Left colon (tissue), 2 donors: ENCODE data around the gene LDB2. TPM values are rescaled to one million over a fixed set of nuclear protein-coding genes. Genes with fewer than 3 reads are reported as not detected.

Experiments used
- ATAC-seq: fragments of 200-7000 bp; cut with Tn5 transposase; one replicate; pipeline ENCODE4 v1.9.1; 2020; ENCODE audit warnings: mild to moderate bottlenecking, moderate library complexity
- DNase-seq, 2 donors: peaks; one replicate each; pipeline ENCODE4 v3.0.0-alpha.2; 2020
- intact Hi-C, 2 donors: fragments of 100-400 bp; cut with DNase I in 1 of 2; cut with micrococcal nuclease in 1 of 2; formaldehyde crosslinking; loops; one replicate each; pipeline versions ENCODE4 v1.11.2 to v1.14.0; 2022; cut with DNase I, micrococcal nuclease
- total RNA-seq, 2 donors: library from RNA; stranded (reverse); fragmentation: NEBNext Ultra II Directional; extraction: Animal tissue kit (Norgen Biotek cat#: 25700); gene quantifications; one replicate each; pipeline ENCODE4 v1.2.1, GENCODE V29; 2021
- donor health status: DM: no; HTN: no; CAD: no.
- donor health status: DM: yes; HTN: yes; CAD: no.

Gene LDB2
- total RNA-seq, 2 donors from 2014 or later = 3.1 to 6.9 TPM

DNA sequence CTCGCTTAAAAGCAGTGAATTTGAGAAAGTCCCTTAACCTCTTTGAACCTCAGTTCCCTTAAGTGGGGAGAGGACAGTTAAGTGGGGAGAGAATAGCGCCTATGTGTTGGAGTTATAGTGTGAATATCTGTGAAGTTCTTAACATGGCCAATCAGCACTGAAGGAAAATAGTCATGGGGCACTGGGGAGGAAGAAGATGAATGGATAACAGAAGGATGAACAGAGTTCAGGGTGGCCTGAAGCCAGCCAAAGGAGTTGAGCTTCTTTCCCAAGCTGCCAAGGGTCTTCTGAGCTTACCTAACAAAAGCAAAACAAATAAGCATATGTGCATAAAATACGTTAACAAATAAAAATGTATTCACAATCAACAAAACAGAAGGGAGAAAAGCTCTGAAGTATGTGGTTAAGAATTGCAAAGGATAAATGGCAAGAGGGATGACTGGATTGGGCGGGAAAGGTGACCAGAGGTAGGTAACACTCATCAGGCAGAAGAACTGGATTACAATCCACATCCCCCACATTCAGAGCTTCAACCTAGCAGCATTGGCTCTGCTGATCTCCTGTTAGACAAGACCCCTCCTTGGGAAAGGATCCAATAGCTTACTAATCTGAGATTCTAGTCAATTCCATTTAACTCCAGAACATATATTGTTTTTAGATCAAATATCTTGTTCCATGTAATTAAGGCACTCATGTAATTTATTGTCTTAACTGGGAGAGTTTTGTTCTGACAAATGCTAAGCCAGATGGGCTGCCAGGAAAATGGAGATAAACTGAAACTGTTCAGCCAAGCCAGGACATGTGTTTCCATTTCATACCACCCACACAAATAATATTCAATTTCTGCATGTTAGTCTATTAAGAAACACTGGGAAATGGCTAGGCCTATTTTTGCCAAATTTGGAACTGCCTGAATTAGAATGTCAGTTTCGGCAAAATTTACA lies 221.2 kb downstream of the LDB2 start:
- intact Hi-C loops = no loop called here
- ATAC-seq (no peak), DNase-seq (no peak)

DNA sequence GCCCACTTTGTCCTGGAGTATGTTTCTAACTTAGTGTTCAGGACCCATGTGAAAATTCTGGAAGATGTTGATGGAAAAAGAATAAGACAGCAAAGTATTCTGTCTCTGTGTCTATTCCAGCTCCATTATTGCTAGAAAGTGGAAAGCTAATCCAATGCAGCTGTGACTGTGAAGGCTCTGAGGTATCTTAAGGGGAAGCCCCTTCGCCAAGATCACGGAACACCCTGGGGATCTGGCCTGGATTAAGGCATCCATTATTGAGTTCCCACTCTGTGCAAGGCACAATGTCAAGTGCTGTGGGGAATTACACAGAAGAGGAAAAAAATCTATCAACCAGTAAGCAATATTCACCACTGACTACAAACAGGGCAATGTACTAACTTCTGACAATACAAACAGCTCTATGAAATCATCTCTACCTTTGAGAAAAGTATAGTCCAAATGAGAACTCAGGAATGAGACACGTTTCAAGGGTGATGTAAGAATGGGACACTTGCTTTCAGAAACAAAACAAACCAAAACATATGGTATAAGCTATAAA lies 222.1 kb downstream of the LDB2 start:
- DNase-seq (no peak), ATAC-seq (no peak)
- intact Hi-C loops = no loop called here

DNA sequence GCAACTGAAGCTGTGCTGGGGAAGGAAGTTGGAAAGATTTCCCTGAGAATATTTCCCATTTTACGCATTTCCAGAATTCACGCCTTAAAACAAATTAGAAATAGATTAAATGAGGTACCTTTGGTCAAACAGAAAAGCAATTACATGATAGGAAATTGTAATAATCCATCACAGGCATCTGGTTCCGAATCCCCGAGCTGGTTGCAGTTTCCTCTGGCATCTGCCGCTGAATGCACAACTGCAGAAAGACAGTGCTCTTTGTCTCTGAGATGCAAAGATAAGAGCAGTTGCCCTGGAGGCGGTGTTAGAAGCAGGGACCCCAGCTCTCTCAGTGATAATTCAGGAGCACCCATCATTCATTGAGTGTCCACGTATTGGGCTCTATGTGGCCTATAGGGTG lies 224.4 kb downstream of the LDB2 start:
- DNase-seq (no peak), ATAC-seq (no peak)
- intact Hi-C loops = no loop called here

DNA sequence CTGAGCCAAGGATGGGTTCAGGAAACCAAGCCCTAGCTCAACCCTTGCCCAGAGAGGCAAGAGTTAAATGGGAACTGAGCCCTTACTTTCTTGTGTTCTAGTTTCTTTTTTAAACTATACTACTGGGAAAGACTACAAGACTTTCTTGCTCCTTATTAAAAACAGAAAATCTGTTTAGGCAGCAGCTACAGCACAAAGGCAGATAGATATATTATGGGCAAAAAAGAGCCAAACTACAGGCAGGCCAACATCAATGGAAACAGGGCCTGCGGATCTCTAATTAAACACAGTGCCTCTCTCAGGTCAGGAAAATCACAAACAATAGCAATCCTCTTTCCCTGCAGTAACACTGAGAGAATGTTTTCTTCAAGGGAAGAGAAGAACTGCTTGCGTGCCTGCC lies 226.0 kb downstream of the LDB2 start:
- DNase-seq (no peak), ATAC-seq (no peak)
- intact Hi-C loops = no loop called here

DNA sequence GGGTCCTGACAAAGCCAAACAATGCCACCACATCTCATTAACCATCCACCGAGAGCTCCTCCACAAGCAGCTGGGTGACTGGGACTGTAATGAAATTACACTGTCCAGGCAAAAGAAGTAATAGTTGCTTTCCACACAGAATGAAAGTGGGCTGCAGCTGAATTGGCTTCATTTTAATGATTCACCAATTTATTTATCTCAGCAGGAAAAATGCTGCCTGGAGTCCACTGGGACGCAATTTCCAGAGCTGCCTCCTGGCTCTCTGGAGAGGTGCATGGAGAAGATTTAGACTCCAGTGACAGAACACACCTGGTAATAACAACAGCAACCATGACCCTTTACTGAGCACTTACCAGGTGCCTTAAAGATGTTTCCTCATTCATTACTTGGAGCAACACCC lies 226.7 kb downstream of the LDB2 start:
- intact Hi-C loops = no loop called here
- ATAC-seq = no peak

DNA sequence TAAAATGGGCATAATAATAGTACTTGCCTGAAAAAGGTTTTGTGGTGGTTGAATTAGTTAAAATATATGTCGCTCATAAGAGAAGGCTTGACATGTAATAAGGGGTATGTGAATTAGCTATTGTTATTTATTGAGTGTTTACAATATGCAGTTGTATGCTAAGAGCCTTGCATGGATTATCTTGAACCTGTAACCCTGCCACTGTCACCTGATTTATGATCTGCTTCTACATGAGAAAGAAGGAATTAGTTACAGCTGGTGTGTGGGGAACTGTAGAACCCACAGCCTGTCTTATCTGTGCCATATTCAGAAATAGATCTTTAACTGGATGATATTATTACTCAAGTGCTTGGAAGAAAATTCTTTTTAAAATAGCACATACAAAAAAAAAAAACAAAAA lies 227.7 kb downstream of the LDB2 start:
- intact Hi-C loops = no loop called here
- ATAC-seq = no peak
- DNase-seq = no peak

More for the DNA sequence above, 226.7 kb downstream of the LDB2 start:
- DNase-seq = no peak

DNA sequence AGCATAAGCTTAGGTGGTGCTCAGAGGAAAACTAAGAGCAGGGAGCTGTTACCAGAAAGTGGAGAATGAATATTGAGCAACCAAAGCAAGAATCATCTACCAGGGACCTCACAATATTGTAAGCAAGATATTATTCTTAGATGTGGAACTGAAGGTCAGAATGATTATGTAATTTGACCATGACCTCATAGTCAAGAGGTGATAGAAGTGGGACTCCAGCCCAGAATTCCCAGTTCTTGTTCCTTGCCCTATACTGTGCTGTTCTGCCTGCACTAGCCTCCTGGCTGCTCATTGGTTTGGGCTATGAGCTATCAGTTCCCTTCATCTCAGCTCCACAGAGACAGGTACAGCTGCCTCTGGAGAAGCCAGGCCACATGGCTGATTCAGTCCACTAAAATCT lies 229.4 kb downstream of the LDB2 start:
- no peak for ATAC-seq

DNA sequence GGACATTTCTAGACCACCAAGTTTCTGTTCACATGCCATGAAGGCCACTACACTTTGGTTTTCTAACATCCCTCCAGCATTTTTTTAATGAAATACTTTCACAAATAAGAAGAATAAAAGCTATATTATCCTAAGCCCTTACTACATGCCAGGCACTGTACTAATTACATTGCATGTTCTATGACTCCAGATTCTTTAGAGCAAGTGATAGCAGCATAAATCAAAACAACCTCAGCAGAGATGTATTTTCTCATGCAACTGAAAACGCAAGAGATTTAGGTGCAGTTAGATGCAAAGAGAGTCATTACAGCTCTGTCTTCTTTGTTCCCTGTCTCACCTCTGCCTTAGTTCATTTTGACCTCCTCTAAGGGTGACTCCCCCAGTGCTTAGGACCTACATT lies 230.0 kb downstream of the LDB2 start:
- ATAC-seq (no peak), DNase-seq (no peak)
- intact Hi-C loops = no loop called here

More for the DNA sequence above, 229.4 kb downstream of the LDB2 start:
- DNase-seq = no peak
- intact Hi-C loops = no loop called here

DNA sequence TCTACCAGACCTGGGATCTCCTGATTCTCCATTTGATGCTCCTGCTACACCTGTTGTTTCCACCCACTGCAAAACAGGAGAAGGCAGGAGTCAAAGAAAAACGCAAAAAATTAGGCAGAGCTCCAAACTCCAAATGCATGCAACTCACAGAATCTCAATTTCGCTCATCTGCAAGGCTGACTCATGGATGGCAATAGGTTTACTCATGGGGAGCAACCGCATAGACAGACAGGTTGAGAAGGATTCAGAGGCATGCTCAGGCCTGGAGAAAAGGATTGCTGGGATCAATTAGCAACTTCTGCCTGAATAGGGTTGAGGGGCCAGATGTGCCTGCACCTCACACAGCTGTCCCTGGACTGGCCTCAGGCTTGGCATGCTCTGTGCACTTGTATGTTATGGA lies 231.0 kb downstream of the LDB2 start:
- DNase-seq (no peak), ATAC-seq (no peak)
- intact Hi-C loops = no loop called here

DNA sequence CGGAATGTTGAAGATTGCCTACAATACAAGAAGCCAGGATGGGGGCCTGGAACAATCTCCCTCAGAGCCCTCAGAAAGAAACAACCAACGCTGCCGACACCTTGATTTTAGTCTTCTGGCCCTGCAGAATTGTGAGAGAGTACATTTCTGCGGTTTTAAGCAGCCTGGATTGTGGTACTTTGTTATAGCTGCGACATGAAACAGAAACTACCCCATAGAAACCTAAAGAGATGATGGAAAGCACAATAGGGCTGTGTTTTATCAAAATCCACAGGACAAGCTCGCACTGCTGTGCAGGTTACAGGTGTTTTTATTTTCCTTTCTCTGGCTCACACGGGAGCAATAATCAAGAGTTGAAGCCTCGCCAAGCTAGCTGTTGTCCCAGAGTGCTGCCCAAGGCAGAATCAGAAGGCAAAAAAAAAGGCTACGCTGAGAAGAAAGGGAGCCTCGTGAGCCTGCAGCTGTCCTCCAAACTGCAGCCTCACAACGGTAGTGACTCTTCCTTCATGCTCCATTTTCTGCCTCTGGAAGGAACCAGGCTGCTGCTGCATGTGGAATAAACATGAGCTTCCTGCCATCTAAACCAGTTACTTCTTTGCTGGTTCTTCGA lies 232.4 kb downstream of the LDB2 start:
- DNase-seq = no peak
- ATAC-seq = no peak
- intact Hi-C loops = no loop called here

DNA sequence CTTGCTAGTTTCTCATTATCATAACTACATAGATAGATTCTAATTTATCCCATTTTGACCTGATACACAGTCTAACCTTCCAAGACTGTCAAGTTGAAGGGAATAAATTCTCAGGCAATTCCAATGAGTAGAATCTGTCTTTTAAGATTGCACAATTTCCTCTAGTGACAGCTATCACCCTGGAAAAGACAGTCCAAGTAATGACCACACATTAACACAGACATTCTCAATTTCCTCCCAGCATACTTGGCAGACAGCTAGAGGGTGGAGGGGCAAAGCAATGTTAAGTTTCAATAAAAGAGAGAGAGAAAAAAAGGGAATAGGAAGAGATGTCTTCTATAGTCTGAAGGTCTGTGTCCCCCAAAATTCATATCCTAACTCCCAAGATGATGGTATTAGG lies 234.7 kb downstream of the LDB2 start:
- DNase-seq = no peak
- intact Hi-C loops = no loop called here
- no peak for ATAC-seq

DNA sequence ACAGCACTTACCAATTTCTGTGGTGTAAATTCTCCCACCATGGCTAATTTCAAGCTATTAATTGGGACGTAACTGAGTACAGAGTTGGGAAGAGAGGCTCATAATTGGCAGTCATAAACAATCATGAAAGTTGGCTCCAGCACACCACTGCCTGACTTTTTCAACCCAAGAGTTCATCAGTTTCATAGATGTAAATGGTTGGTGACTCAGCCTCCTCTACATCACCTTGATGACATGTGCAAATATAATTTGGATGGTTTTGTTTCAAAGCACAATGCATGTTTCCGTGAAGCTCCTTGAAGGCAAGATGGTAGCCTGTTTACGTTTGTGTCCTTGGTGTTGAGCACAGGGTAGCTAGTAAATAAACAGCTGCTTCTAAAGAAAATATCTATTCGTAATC lies 235.1 kb downstream of the LDB2 start:
- no peak for DNase-seq
- ATAC-seq = no peak
- intact Hi-C loops = no loop called here

DNA sequence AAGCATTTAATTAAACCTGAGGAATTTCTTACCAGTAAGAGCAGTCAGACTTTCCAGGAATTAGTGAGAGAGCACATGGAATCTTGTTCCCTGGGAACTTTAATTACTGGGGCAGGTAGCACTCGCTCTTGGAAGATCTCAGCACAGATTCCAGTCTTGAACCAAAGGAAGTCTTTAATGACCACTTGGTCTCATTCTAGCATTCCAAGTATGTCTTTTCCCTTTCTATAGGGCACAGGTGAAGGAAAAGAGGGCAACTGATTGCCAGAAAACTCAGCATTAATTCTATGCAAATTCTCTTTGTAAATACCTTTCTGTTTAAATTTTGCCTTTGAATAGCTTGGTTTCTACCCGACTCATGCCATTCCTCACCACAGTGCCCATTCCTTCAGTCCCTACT lies 236.6 kb downstream of the LDB2 start:
- intact Hi-C loops = no loop called here
- no peak for ATAC-seq
- DNase-seq = no peak

DNA sequence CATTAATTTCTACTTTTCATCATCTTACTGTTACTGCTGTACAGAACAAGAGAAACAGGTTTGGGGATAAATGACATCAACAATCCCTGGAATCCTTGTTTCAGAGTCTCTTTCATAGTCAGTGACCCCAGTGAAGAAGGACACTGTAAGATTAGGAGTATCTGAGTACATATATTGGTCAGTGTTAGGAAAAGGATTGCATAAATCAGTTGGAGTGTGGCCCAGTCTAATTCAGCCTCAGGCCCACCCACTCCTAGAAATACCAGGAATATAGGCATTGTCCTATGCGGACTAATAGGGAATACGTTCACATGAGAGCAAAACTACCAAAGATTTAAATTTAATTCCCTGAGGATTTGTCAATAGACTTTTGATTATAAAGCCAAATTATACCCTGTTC lies 237.8 kb downstream of the LDB2 start:
- no peak for ATAC-seq
- DNase-seq = no peak
- intact Hi-C loops = no loop called here

DNA sequence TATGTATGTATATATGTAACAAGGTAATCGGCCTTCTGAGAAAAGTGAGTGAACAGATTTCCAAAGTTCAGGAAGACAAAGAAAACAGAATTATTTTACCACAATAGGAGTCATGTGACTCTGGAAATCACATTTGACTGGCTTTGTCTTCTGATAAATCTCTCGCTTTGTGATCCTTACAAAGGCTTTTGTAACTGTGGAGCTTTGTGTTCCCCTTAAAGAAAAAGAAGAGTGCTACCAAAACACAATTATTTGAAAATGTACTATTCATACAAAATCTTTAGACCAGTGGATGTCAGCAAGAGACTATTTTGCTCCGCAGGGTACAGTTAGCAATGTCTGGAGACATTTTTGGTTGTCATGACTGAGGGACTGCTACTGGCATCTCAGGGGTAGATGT lies 238.8 kb downstream of the LDB2 start:
- intact Hi-C loops = no loop called here
- ATAC-seq (no peak), DNase-seq (no peak)

DNA sequence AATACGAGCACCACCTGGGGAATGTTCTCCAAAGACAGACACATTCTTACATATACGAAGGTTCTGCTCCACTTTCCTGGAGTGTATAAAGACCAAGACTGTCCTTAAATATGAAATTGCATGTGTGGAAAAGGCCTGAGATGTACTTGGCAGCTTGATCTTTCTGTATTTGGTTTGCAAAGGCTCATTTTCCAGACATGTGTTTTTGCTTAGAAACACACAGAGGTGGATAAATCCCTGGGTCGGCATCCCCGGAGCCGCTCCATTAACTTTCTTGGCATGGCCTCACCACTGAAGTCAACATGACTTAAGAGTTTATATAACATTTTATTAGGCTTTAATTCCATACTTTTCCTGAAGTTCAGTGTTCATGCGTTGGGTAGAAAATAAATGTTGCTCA lies 239.4 kb downstream of the LDB2 start:
- DNase-seq = no peak
- ATAC-seq = no peak
- intact Hi-C loops = no loop called here

DNA sequence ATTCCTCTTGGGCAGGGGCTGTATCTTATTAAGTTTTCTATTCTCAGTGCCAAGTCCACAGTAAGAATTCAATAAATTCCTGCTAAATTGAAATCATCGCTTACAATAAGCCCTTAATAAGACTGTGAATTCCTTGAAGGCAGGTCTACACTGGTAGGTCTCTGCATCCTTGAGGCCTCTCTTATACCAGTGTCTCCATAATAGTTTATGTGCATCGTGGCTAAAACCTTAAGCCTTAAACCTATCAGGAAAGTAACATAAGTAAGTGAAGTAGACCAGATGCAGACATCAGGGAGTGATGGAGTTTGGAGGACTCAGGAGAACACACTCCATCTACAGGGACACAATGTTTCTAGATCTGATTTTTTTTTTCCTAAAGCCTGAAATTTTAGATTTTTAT lies 240.3 kb downstream of the LDB2 start:
- intact Hi-C loops = no loop called here
- ATAC-seq = no peak
- no peak for DNase-seq

DNA sequence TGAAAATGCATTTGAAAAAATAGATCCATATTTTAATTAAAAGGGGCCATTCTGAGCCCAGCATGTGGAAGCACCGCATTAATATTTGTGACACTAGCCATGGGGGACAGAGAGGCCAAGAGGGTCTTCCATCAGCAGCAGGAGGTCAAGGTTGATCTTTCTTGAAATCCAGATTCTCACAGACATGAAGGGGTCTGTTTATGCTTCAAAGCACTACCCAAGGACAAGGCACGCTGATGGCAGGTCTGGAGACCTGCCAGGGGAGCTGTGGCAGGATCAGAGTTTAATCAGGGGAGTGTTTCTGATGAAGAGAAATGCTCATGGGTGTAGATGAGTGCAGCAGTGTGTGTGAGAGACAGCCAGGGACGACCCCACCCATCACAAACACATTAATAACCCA lies 243.3 kb downstream of the LDB2 start:
- no peak for DNase-seq
- no peak for ATAC-seq
- intact Hi-C loops = no loop called here

DNA sequence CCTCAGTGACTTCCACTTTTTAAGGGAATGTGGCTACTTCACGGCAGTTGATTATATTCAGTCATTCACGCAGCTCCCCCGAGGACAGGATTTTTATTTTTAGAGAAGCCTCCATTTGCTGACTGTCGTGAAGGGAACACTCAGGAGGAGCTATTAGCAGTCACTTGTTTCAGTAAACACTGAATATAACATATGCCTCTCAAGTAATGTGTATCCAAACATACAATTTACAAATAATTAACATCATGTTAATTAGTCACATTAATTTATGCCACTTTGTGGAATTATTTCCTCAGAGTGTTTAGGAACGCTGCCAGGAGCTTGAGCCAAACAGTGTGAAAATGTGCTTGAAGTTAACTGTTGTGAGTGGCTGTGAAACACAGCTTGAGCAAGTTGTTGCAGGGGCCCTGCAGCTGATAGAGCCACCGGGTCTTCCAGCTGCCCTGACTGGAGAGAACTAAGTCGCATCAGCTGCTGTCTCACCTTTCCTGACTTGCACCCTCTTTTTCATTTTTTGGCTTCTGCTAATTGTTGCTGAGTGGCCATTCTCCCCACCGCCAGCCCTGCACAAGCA lies 245.6 kb downstream of the LDB2 start:
- DNase-seq (no peak), ATAC-seq (no peak)
- intact Hi-C loops = no loop called here

DNA sequence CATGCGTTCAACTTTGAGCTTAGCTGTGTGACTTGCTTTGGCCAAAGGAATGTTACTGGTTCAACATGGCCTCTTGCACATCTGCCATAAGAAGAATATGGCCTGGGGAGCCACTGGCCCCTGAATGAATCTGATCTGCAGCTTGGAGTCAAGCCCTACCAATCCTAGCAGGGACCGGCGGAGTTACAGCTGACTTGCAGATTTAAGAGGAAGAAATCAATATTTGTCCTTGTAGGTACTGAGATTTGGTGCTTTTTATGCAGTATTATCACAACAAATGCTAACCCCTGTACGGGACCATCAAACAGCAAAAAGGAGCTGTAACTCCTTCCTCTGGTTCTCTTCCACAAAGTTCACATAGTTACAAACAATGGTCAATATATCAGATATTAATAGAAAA lies 252.0 kb downstream of the LDB2 start:
- DNase-seq (no peak), ATAC-seq (no peak)
- intact Hi-C loops = no loop called here
